PC-3 (cell line): Measurements from ENCODE around the gene TMF1. TPM values are rescaled to one million over a fixed set of nuclear protein-coding genes. Genes with fewer than 3 reads are reported as not detected.

Experiments
- ATAC-seq: fragments of 200-7000 bp; cut with Tn5 transposase; 2 replicates; pipeline ENCODE4 v1.9.1; 2020; ENCODE audit warnings: mild to moderate bottlenecking, moderate library complexity
- BruUV-seq: library from RNA; stranded (reverse); fragments of 400-500 nt; replicated peaks from 2 replicates; lab custom pipeline; 2021; lab: Mats Ljungman, UMichigan
- CTCF ChIA-PET: fragments of 300-600 bp; sonication (Branson Sonifier 250); formaldehyde crosslinking; loops from one replicate; lab custom pipeline; 2022; ENCODE audit warnings: antibody characterized with exemption; lab: Charles Lee
- POLR2A ChIA-PET: fragments of 300-600 bp; sonication (Branson Sonifier 250); formaldehyde crosslinking; loops from one replicate; lab custom pipeline; 2022; ENCODE audit warnings: antibody characterized with exemption; ENCODE audit not compliant: unreplicated experiment; lab: Charles Lee
- DNase-seq: peaks from one replicate; pipeline ENCODE4 v3.0.0-alpha.2; 2015
- H2AFZ ChIP-seq: fragments of 300-600 bp; sonication (generic); 2 replicates; pipeline ENCODE4 v1.6.0; 2016; ENCODE audit warnings: antibody characterized with exemption, low read length
- H3F3A ChIP-seq: fragments of 300-600 bp; sonication (generic); one replicate; pipeline ENCODE4 v1.6.0; 2017; ENCODE audit warnings: antibody characterized with exemption, low read length, control low read depth, mild to moderate bottlenecking; ENCODE audit not compliant: unreplicated experiment
- H3K27ac ChIP-seq: fragments of 300-600 bp; sonication (generic); 2 replicates; pipeline ENCODE4 v1.5.1; 2016; ENCODE audit warnings: mild to moderate bottlenecking, low read length
- H3K27me3 ChIP-seq: fragments of 300-600 bp; sonication (generic); 2 replicates; pipeline ENCODE4 v1.6.1; 2016; ENCODE audit warnings: low read length, mixed read lengths
- H3K36me3 ChIP-seq: fragments of 300-600 bp; sonication (generic); 2 replicates; pipeline ENCODE4 v1.6.1; 2016; ENCODE audit warnings: low read depth, mixed run types, low read length, mixed read lengths
- H3K4me1 ChIP-seq: fragments of 300-600 bp; sonication (generic); 2 replicates; pipeline ENCODE4 v1.5.1; 2016; ENCODE audit warnings: low read length; ENCODE audit not compliant: insufficient read depth
- H3K4me2 ChIP-seq: fragments of 300-600 bp; sonication (generic); 2 replicates; pipeline ENCODE4 v1.6.0; 2016; ENCODE audit warnings: low read length
- H3K4me3 ChIP-seq: fragments of 300-600 bp; sonication (generic); 2 replicates; pipeline ENCODE4 v1.5.1; 2016; ENCODE audit warnings: mild to moderate bottlenecking, low read length, mixed read lengths
- H3K79me2 ChIP-seq: fragments of 300-600 bp; sonication (generic); 2 replicates; pipeline ENCODE4 v1.6.1; 2017; ENCODE audit warnings: low read length, mixed read lengths
- H3K9ac ChIP-seq: fragments of 300-600 bp; sonication (generic); 2 replicates; pipeline ENCODE4 v1.6.0; 2016; ENCODE audit warnings: mild to moderate bottlenecking, low read length
- H3K9me2 ChIP-seq: fragments of 300-600 bp; sonication (generic); replicated peaks from 2 replicates; pipeline ENCODE4 v1.6.1; 2016; ENCODE audit warnings: mixed run types, low read length, mixed read lengths
- H3K9me3 ChIP-seq: fragments of 300-600 bp; sonication (generic); 2 replicates; pipeline ENCODE4 v1.6.1; 2016; ENCODE audit warnings: low read length, mixed read lengths
- H4K20me1 ChIP-seq: fragments of 300-600 bp; sonication (generic); 2 replicates; pipeline ENCODE4 v1.6.1; 2016; ENCODE audit warnings: low read length, mixed read lengths
- EZH2 ChIP-seq: fragments of 300-600 bp; sonication (generic); IDR thresholded peaks from one replicate; pipeline ENCODE4 v1.6.1; 2017; ENCODE audit warnings: antibody characterized with exemption, mild to moderate bottlenecking, low read length; ENCODE audit not compliant: unreplicated experiment
- EZH2phosphoT487 ChIP-seq: fragments of 300-600 bp; sonication (generic); IDR thresholded peaks from 2 replicates; pipeline ENCODE4 v1.6.1; 2018; ENCODE audit warnings: mild to moderate bottlenecking, antibody characterized with exemption, low read length, borderline replicate concordance
- intact Hi-C: fragments of 100-400 bp; cut with micrococcal nuclease; formaldehyde crosslinking; loops from 2 replicates; pipeline ENCODE4 v1.9.0; 2023
- total RNA-seq: library from RNA; depleted of rRNA; stranded (reverse); fragments of >200 nt; gene quantifications from 2 replicates; pipeline ENCODE4 v1.2.3, GENCODE V29; 2014
- TF ChIP-seq, protein P1 (sequence below): fragments of 300-600 bp; sonication (generic); conservative IDR thresholded peaks from 2 replicates; pipeline ENCODE4 v1.5.1; 2017; ENCODE audit warnings: antibody characterized with exemption, low read depth, mild to moderate bottlenecking, low read length

The TMF1 gene
- total RNA-seq, 1 experiment from 2014 or later: 7.2 TPM

- ChIA-PET POLR2A (no interaction called here), CTCF (no interaction called here)
- intact Hi-C loops: no loop called here
- H3K9me2 ChIP-seq: no peaks in the 10 kb centered on the region
- no peaks in the 10 kb centered on the region for H3K79me2 ChIP-seq
- no peak for TF ChIP-seq EZH2phosphoT487
- no peak for TF ChIP-seq EZH2
- TF ChIP-seq, protein P1, sequence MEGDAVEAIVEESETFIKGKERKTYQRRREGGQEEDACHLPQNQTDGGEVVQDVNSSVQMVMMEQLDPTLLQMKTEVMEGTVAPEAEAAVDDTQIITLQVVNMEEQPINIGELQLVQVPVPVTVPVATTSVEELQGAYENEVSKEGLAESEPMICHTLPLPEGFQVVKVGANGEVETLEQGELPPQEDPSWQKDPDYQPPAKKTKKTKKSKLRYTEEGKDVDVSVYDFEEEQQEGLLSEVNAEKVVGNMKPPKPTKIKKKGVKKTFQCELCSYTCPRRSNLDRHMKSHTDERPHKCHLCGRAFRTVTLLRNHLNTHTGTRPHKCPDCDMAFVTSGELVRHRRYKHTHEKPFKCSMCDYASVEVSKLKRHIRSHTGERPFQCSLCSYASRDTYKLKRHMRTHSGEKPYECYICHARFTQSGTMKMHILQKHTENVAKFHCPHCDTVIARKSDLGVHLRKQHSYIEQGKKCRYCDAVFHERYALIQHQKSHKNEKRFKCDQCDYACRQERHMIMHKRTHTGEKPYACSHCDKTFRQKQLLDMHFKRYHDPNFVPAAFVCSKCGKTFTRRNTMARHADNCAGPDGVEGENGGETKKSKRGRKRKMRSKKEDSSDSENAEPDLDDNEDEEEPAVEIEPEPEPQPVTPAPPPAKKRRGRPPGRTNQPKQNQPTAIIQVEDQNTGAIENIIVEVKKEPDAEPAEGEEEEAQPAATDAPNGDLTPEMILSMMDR: no peak
- H2AFZ ChIP-seq: no peak overlapping the region
- no peak overlapping the region for H3K4me2 ChIP-seq
- H3F3A ChIP-seq: no peaks in the 10 kb centered on the region
- H3K4me3 ChIP-seq: no peak overlapping the region
- H3K4me1 ChIP-seq: no peaks in the 10 kb centered on the region
- no peaks in the 10 kb centered on the region for H3K27me3 ChIP-seq
- no TSS peak for BruUV-seq
- H3K36me3 ChIP-seq: peaks cover 3% of the 10 kb centered on the region; the same call in 1 of the 2 replicates
- DNase-seq: no peak
- no peaks in the 10 kb centered on the region for H3K9me3 ChIP-seq
- H4K20me1 ChIP-seq: no peaks in the 10 kb centered on the region
- H3K9ac ChIP-seq: no peak overlapping the region
- H3K27ac ChIP-seq: no peak overlapping the region
- ATAC-seq: no peak
These were observed 6.8 kb upstream of the TMF1 start for GRCh38 chr3:69058947-69059224.

- Histone ChIP-seq H2AFZ (no peak overlapping the region), H3K27me3 (no peaks in the 10 kb centered on the region), H3K4me3 (no peak overlapping the region), H3K4me1 (no peaks in the 10 kb centered on the region), H4K20me1 (no peaks in the 10 kb centered on the region), H3F3A (no peaks in the 10 kb centered on the region), H3K27ac (no peak overlapping the region), H3K36me3 (peaks cover 3% of the 10 kb centered on the region; the same call in 1 of the 2 replicates), H3K4me2 (no peak overlapping the region), H3K9ac (no peak overlapping the region), H3K79me2 (no peaks in the 10 kb centered on the region), H3K9me3 (no peaks in the 10 kb centered on the region), H3K9me2 (no peaks in the 10 kb centered on the region)
- ChIA-PET POLR2A (no interaction called here), CTCF (no interaction called here)
- no TSS peak for BruUV-seq
- intact Hi-C loops: no loop called here
- DNase-seq (no peak), ATAC-seq (no peak)
- TF ChIP-seq EZH2phosphoT487: no peak
These were observed 6.2 kb upstream of the TMF1 start for GRCh38 chr3:69058180-69058946.

DNA sequence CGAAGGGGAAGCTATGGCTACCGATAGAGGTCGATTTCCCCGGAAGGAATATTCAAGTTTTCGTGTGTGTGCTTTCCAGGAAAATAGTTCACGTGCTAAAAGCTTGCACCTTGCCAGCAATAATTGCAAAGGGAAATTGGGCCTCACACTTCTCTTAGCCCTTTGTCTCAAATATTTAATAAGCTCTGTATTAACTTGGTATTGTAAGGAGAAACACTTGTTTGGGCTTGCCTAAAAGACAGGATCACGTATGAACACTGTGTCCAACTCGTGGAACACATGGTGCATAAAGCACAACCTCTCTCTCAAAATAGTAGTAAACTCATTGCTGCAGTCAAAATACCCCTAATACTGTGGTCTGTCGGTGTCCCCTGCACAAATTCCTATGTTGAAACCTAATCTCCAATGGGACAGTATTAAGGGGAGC lies 352 bp upstream of the TMF1 start:
- ChIA-PET POLR2A (interaction anchor here (0.7 to 0.8 kb wide), 2 partner anchors 32 to 122 kb away, joined by 4 to 6 read pairs; partner anchors contain the start of gene ARL6IP5), CTCF (no interaction called here)
- TF ChIP-seq EZH2 (no peak), EZH2phosphoT487 (no peak)
- TF ChIP-seq, protein P1: no peak
- Histone ChIP-seq H4K20me1 (no peaks in the 10 kb centered on the region), H3K79me2 (peaks cover 34% of the 10 kb centered on the region), H3K9ac (peak overlapping the region; percentile 92), H2AFZ (peak overlapping the region; percentile 75), H3K27ac (peak overlapping the region; percentile 62), H3K4me2 (peak overlapping the region; percentile 91), H3K9me3 (no peaks in the 10 kb centered on the region), H3K9me2 (no peaks in the 10 kb centered on the region), H3K36me3 (no peaks in the 10 kb centered on the region), H3K4me1 (0 out of 2 replicates have a peak, but pooled peaks cover 5% of the 10 kb centered on the region), H3K4me3 (peak overlapping the region; percentile 89), H3K27me3 (no peaks in the 10 kb centered on the region), H3F3A (no peaks in the 10 kb centered on the region)
- intact Hi-C loops: loop anchor here (5.0 kb wide), 1 partner anchor 35 kb away; no protein-coding TSS in a partner anchor
- ATAC-seq: peak; percentile 6; the same call in 1 of the 2 replicates
- no peak for DNase-seq
- BruUV-seq: TSS peak; percentile 87
